Right lobe of liver (tissue), 4 donors: ENCODE measurements around the gene INAVA.

Source experiments
- CTCF ChIP-seq, 4 donors: fragments of 200-600 bp in 3 of 4; fragments of 450-650 bp in 1 of 4; IDR thresholded peaks; one replicate each; pipeline versions ENCODE4 v1.5.1 to v1.8.0; 2016 to 2022; ENCODE audit warnings: antibody characterized with exemption in 4 of 4, mild to moderate bottlenecking in 2 of 4
- POLR2A ChIP-seq: fragments of 450-650 bp; IDR thresholded peaks from one replicate; pipeline ENCODE4 v1.6.1; 2017; ENCODE audit warnings: antibody characterized with exemption, mild to moderate bottlenecking
- donor health status: DM: no; HTN: no; CAD: no.
- donor health status: DM: no; HTN: no; CAD: no.
- donor health status: DM: no; HTN: yes; CAD: no.

- TF ChIP-seq CTCF (IDR thresholded peaks at IDR 0.05) (no peak), POLR2A (no peak)
Measured at GRCh38 chr1:200880212-200880611, 14.5 kb upstream of the INAVA start.
